Fibroblast of lung (primary cell): ENCODE results near the gene SIK3. TPM values are rescaled to one million over a fixed set of nuclear protein-coding genes. Genes with fewer than 3 reads are reported as not detected.

Experiments used
- DNase-seq, 2 donors: peaks; one replicate each; pipeline versions ENCODE4 v3.0.0 to v3.0.0-alpha.2; 2010; ENCODE audit warnings: low read depth in 2 of 2
- H2AFZ ChIP-seq: 2 replicates; pipeline ENCODE4 v1.5.1; 2012; ENCODE audit warnings: low read length, control low read depth, inconsistent platforms
- H3K27ac ChIP-seq: 2 replicates; pipeline ENCODE4 v1.5.1; 2011; ENCODE audit warnings: low read length, control low read depth; ENCODE audit not compliant: insufficient read depth
- H3K27me3 ChIP-seq: 2 replicates; pipeline ENCODE4 v1.5.1; 2011; ENCODE audit warnings: mild to moderate bottlenecking, low read length; ENCODE audit not compliant: control insufficient read depth, insufficient read depth
- H3K36me3 ChIP-seq: 2 replicates; pipeline ENCODE4 v1.5.1; 2011; ENCODE audit warnings: low read length; ENCODE audit not compliant: control insufficient read depth, insufficient read depth
- H3K4me1 ChIP-seq: 2 replicates; pipeline ENCODE4 v1.5.1; 2011; ENCODE audit warnings: low read length; ENCODE audit not compliant: control insufficient read depth, insufficient read depth; ENCODE audit errors: extremely low read depth
- H3K4me2 ChIP-seq: 2 replicates; pipeline ENCODE4 v1.5.1; 2011; ENCODE audit warnings: low read length, control low read depth; ENCODE audit not compliant: insufficient read depth; ENCODE audit errors: extremely low read depth
- H3K4me3 ChIP-seq, 4 experiments: fragments of 200-600 bp in 1 of 4; sonication (generic) in 1 of 4; replicated peaks in 1 of 4; 2 replicates each; pipeline ENCODE4 v1.5.1; 2011 to 2016; ENCODE audit warnings: low read length in 4 of 4, low read depth in 3 of 4, mild to moderate bottlenecking in 3 of 4, control low read depth in 2 of 4, inconsistent platforms in 1 of 4, mixed read lengths in 1 of 4; ENCODE audit not compliant: insufficient read depth in 1 of 4; ENCODE audit errors: control extremely low read depth in 1 of 4
- H3K79me2 ChIP-seq: 2 replicates; pipeline ENCODE4 v1.5.1; 2012; ENCODE audit warnings: mild to moderate bottlenecking, low read length, inconsistent platforms; ENCODE audit not compliant: control insufficient read depth, insufficient read depth
- H3K9ac ChIP-seq: 2 replicates; pipeline ENCODE4 v1.5.1; 2011; ENCODE audit warnings: mild to moderate bottlenecking, low read length, control low read depth; ENCODE audit not compliant: insufficient read depth
- H3K9me3 ChIP-seq: 2 replicates; pipeline ENCODE4 v1.5.1; 2012; ENCODE audit warnings: low read depth, low read length; ENCODE audit not compliant: control insufficient read depth, insufficient read depth
- H4K20me1 ChIP-seq: 2 replicates; pipeline ENCODE4 v1.5.1; 2011; ENCODE audit warnings: low read length; ENCODE audit not compliant: control insufficient read depth, insufficient read depth; ENCODE audit errors: extremely low read depth
- CTCF ChIP-seq, 2 donors: IDR thresholded peaks in 1 of 2; conservative IDR thresholded peaks in 1 of 2; 1 replicate in 1 of 2; 2 replicates in 1 of 2; pipeline ENCODE4 v1.5.1; 2011 to 2012; ENCODE audit warnings: low read length in 2 of 2, control low read depth in 1 of 2, inconsistent platforms in 1 of 2, low read depth in 1 of 2, mild to moderate bottlenecking in 1 of 2
- EZH2 ChIP-seq: IDR thresholded peaks from 2 replicates; pipeline ENCODE4 v1.5.1; 2012; ENCODE audit warnings: low read length, control low read depth, mild to moderate bottlenecking; ENCODE audit errors: missing control alignments
- polyA plus RNA-seq, 2 donors: library from polyadenylated mRNA; depleted of rRNA in 1 of 2; stranded (reverse) in 1 of 2; unstranded in 1 of 2; fragments of >200 nt; gene quantifications; 2 replicates each; pipeline ENCODE4 v1.2.1, GENCODE V29; 2011 to 2012; ENCODE audit warnings: missing spikeins in 1 of 2
- total RNA-seq: library from RNA; depleted of rRNA; stranded (reverse); fragments of >200 nt; gene quantifications from 2 replicates; pipeline ENCODE4 v1.2.1, GENCODE V29; 2014

Gene SIK3
- total and polyA plus RNA-seq, 2 donors (not counting 1 experiment from before 2014, with no cell fraction given), result 7.1 to 22.8 TPM

- Histone ChIP-seq H3K9ac (no peak overlapping the region), H3K27ac (no peak overlapping the region), H3K9me3 (no peaks in the 10 kb centered on the region), H3K79me2 (no peaks in the 10 kb centered on the region), H4K20me1 (no peaks in the 10 kb centered on the region), H2AFZ (no peak overlapping the region), H3K4me2 (no peak overlapping the region), H3K4me3 (no peak overlapping the region), H3K36me3 (peaks cover 18% of the 10 kb centered on the region), H3K4me1 (peaks cover 2% of the 10 kb centered on the region), H3K27me3 (no peaks in the 10 kb centered on the region)
- TF ChIP-seq EZH2 (no peak), CTCF (conservative IDR thresholded peaks at IDR 0.05 in 1 of 2, IDR thresholded peaks at IDR 0.05 in 1 of 2; ENCODE audit: low read depth in 1 of 2, low read length in 2 of 2) (no peak)
- no peak for DNase-seq
These were observed 236.0 kb downstream of the SIK3 start for GRCh38 chr11:116862185-116862584.

GRCh38 chr11:116861539-116861938, 236.7 kb downstream of the SIK3 start:
- peaks cover 2% of the 10 kb centered on the region for H3K4me1 ChIP-seq
- no peak overlapping the region for H3K4me3 ChIP-seq
- H3K9ac ChIP-seq, result no peak overlapping the region
- H3K4me2 ChIP-seq, result no peak overlapping the region
- no peak for TF ChIP-seq EZH2
- no peak for TF ChIP-seq CTCF (conservative IDR thresholded peaks at IDR 0.05 in 1 of 2, IDR thresholded peaks at IDR 0.05 in 1 of 2; ENCODE audit: low read depth in 1 of 2, low read length in 2 of 2)
- H3K9me3 ChIP-seq, result no peaks in the 10 kb centered on the region
- H3K36me3 ChIP-seq, result peaks cover 15% of the 10 kb centered on the region
- H4K20me1 ChIP-seq, result no peaks in the 10 kb centered on the region
- H3K27ac ChIP-seq, result no peak overlapping the region
- H3K79me2 ChIP-seq, result no peaks in the 10 kb centered on the region
- no peak overlapping the region for H2AFZ ChIP-seq
- peak in 1 of 2 donors; percentile 91 for DNase-seq
- no peaks in the 10 kb centered on the region for H3K27me3 ChIP-seq

GRCh38 chr11:116860303-116860702, 237.9 kb downstream of the SIK3 start:
- DNase-seq, result no peak
- no peaks in the 10 kb centered on the region for H3K79me2 ChIP-seq
- no peak overlapping the region for H2AFZ ChIP-seq
- no peak overlapping the region for H3K4me3 ChIP-seq
- peaks cover 15% of the 10 kb centered on the region for H3K36me3 ChIP-seq
- no peaks in the 10 kb centered on the region for H4K20me1 ChIP-seq
- H3K9me3 ChIP-seq, result no peaks in the 10 kb centered on the region
- H3K9ac ChIP-seq, result no peak overlapping the region
- peaks cover 2% of the 10 kb centered on the region for H3K4me1 ChIP-seq
- H3K4me2 ChIP-seq, result no peak overlapping the region
- no peaks in the 10 kb centered on the region for H3K27me3 ChIP-seq
- TF ChIP-seq EZH2 (no peak), CTCF (conservative IDR thresholded peaks at IDR 0.05 in 1 of 2, IDR thresholded peaks at IDR 0.05 in 1 of 2; ENCODE audit: low read depth in 1 of 2, low read length in 2 of 2) (no peak)
- no peak overlapping the region for H3K27ac ChIP-seq
